HCT116 (cell line): Measurements from ENCODE around the gene SCTR. TPM values are rescaled to one million over a fixed set of nuclear protein-coding genes. Genes with fewer than 3 reads are reported as not detected.

Experiments used
- ATAC-seq: fragments of 200-7000 bp; cut with Tn5 transposase; 2 replicates; pipeline ENCODE4 v1.9.1; 2020; ENCODE audit warnings: mild to moderate bottlenecking, moderate library complexity
- BruUV-seq: library from RNA; stranded (reverse); fragments of 400-500 nt; replicated peaks from 2 replicates; lab custom pipeline; 2021; lab: Mats Ljungman, UMichigan
- CTCF ChIA-PET: fragments of 300-600 bp; sonication (Branson Sonifier 250); formaldehyde crosslinking; loops from one replicate; lab custom pipeline; 2021; ENCODE audit warnings: antibody characterized with exemption; lab: Charles Lee
- POLR2A ChIA-PET: fragments of 300-600, 350-600 bp; sonication (Branson Sonifier 250); formaldehyde crosslinking; loops from one replicate; lab custom pipeline; 2021; ENCODE audit warnings: antibody characterized with exemption; lab: Charles Lee
- RAD21 ChIA-PET, 2 experiments: fragments of 300-600 bp; sonication (Branson Sonifier 250); formaldehyde crosslinking; loops; one replicate each; lab custom pipeline; 2023; ENCODE audit warnings: low total read pairs in 2 of 2; ENCODE audit not compliant: uncharacterized antibody in 2 of 2, unreplicated experiment in 2 of 2, low non-redundant PET in 1 of 2; lab: Charles Lee
- DNase-seq: peaks from one replicate; pipeline ENCODE4 v3.0.0-alpha.2; 2010; ENCODE audit warnings: low read depth, low spot score
- H2AFZ ChIP-seq: fragments of 200-600 bp; shearing (Covaris generic), sonication (generic); 2 replicates; pipeline ENCODE4 v1.6.1; 2017; ENCODE audit warnings: low read depth, mixed run types, mixed read lengths, antibody characterized with exemption, low read length; ENCODE audit not compliant: poor library complexity, severe bottlenecking
- H3K27ac ChIP-seq: 2 replicates; pipeline ENCODE4 v1.5.1; 2012; ENCODE audit warnings: low read depth, low read length
- H3K27me3 ChIP-seq: fragments of 200-600 bp; sonication (generic); 2 replicates; pipeline ENCODE4 v1.6.1; 2016; ENCODE audit warnings: mixed run types, low read length, mixed read lengths; ENCODE audit not compliant: insufficient read depth
- H3K36me3 ChIP-seq, 2 experiments: fragments of 200-500 bp in 1 of 2; fragments of 200-600 bp in 1 of 2; sonication (Bioruptor generic) in 1 of 2; sonication (generic) in 1 of 2; 2 replicates each; pipeline versions ENCODE4 v1.5.1 to v1.6.1; 2014 to 2016; ENCODE audit warnings: low read length in 2 of 2, inconsistent platforms in 1 of 2, mixed read lengths in 1 of 2, mixed run types in 1 of 2; ENCODE audit not compliant: insufficient read depth in 2 of 2, control insufficient read depth in 1 of 2
- H3K4me1 ChIP-seq, 2 experiments: fragments of 200-600 bp in 1 of 2; sonication (generic) in 1 of 2; 2 replicates each; pipeline versions ENCODE4 v1.5.1 to v1.6.1; 2012 to 2017; ENCODE audit warnings: low read length in 2 of 2, inconsistent platforms in 1 of 2, mild to moderate bottlenecking in 1 of 2, mixed read lengths in 1 of 2, mixed run types in 1 of 2, moderate library complexity in 1 of 2; ENCODE audit not compliant: insufficient read depth in 2 of 2, control insufficient read depth in 1 of 2
- H3K4me2 ChIP-seq: fragments of 200-600 bp; sonication (generic); 2 replicates; pipeline ENCODE4 v1.6.1; 2017; ENCODE audit warnings: mixed run types, low read length, mixed read lengths
- H3K4me3 ChIP-seq, 2 experiments: fragments of 200-600 bp in 1 of 2; sonication (generic) in 1 of 2; replicated peaks in 1 of 2; 2 replicates each; pipeline ENCODE4 v1.5.1; 2011 to 2016; ENCODE audit warnings: low read length in 2 of 2, control low read depth in 1 of 2, low read depth in 1 of 2, mild to moderate bottlenecking in 1 of 2, mixed read lengths in 1 of 2, mixed run types in 1 of 2
- H3K79me2 ChIP-seq: fragments of 200-600 bp; sonication (generic); 2 replicates; pipeline ENCODE4 v1.6.1; 2017; ENCODE audit warnings: mild to moderate bottlenecking, mixed run types, low read length, moderate library complexity, mixed read lengths; ENCODE audit not compliant: insufficient read depth
- H3K9ac ChIP-seq: fragments of 200-600 bp; sonication (generic); 2 replicates; pipeline ENCODE4 v1.6.1; 2016; ENCODE audit warnings: low read length, mixed read lengths
- H3K9me2 ChIP-seq: fragments of 200-600 bp; sonication (generic), shearing (Covaris generic); 2 replicates; pipeline ENCODE4 v1.6.1; 2017; ENCODE audit warnings: mixed run types, mild to moderate bottlenecking, moderate library complexity; ENCODE audit not compliant: insufficient read depth
- H3K9me3 ChIP-seq, 2 experiments: fragments of 200-500 bp in 1 of 2; fragments of 200-600 bp in 1 of 2; sonication (Bioruptor generic) in 1 of 2; sonication (generic) in 1 of 2; 2 replicates each; pipeline ENCODE4 v1.6.1; 2014 to 2017; ENCODE audit warnings: low read length in 2 of 2, mixed read lengths in 2 of 2, inconsistent platforms in 1 of 2, low read depth in 1 of 2, mild to moderate bottlenecking in 1 of 2, mixed run types in 1 of 2, moderate library complexity in 1 of 2; ENCODE audit not compliant: control insufficient read depth in 1 of 2, insufficient read depth in 1 of 2
- H4K20me1 ChIP-seq: fragments of 200-600 bp; sonication (generic), shearing (Covaris generic); 2 replicates; pipeline ENCODE4 v1.6.1; 2017; ENCODE audit warnings: mixed run types, mild to moderate bottlenecking, moderate library complexity; ENCODE audit not compliant: insufficient read depth
- ATF3 ChIP-seq: IDR thresholded peaks from 2 replicates; pipeline ENCODE4 v1.6.1; 2012
- CBX3 ChIP-seq: IDR thresholded peaks from 2 replicates; pipeline ENCODE4 v1.6.1; 2012; ENCODE audit warnings: low read depth
- EZH2 ChIP-seq: fragments of 200-600 bp; sonication (generic); IDR thresholded peaks from 2 replicates; pipeline ENCODE4 v1.6.1; 2017; ENCODE audit warnings: antibody characterized with exemption, mixed run types
- EZH2phosphoT487 ChIP-seq: fragments of 200-600 bp; IDR thresholded peaks from 2 replicates; pipeline ENCODE4 v1.6.1; 2018; ENCODE audit warnings: antibody characterized with exemption, borderline replicate concordance
- POLR2A ChIP-seq: IDR thresholded peaks from 2 replicates; pipeline ENCODE4 v1.7.0; 2011; ENCODE audit warnings: borderline replicate concordance; ENCODE audit not compliant: insufficient read depth, insufficient read length; ENCODE audit errors: extremely low read depth
- POLR2AphosphoS5 ChIP-seq: IDR thresholded peaks from 2 replicates; pipeline ENCODE4 v1.6.1; 2011; ENCODE audit warnings: mild to moderate bottlenecking, low read depth, low read length, moderate library complexity
- RAD21 ChIP-seq: IDR thresholded peaks from 2 replicates; pipeline ENCODE4 v1.6.1; 2012; ENCODE audit warnings: low read depth, mild to moderate bottlenecking
- REST ChIP-seq: IDR thresholded peaks from 2 replicates; pipeline ENCODE4 v1.6.1; 2012; ENCODE audit warnings: low read depth
- SRF ChIP-seq: IDR thresholded peaks from 2 replicates; pipeline ENCODE4 v1.6.1; 2012; ENCODE audit warnings: low read depth
- TCF7L2 ChIP-seq: IDR thresholded peaks from 2 replicates; pipeline ENCODE4 v1.7.0; 2011; ENCODE audit warnings: borderline replicate concordance, inconsistent platforms; ENCODE audit not compliant: insufficient read depth, insufficient read length; ENCODE audit errors: extremely low read depth
- ZNF274 ChIP-seq: fragments of 200-500 bp; sonication (Bioruptor generic); IDR thresholded peaks from 2 replicates; pipeline ENCODE4 v1.6.1; 2014; ENCODE audit warnings: mild to moderate bottlenecking, low read depth, low read length, inconsistent platforms
- intact Hi-C: fragments of 100-400 bp; cut with micrococcal nuclease; formaldehyde crosslinking; loops from 2 replicates; pipeline ENCODE4 v1.10.0; 2022
- total RNA-seq: library from RNA; stranded (reverse); gene quantifications from one replicate; pipeline ENCODE4 v1.2.1, GENCODE V29; 2021; ENCODE audit not compliant: unreplicated experiment
- TF ChIP-seq, protein P1 (sequence below): IDR thresholded peaks from 2 replicates; pipeline ENCODE4 v1.6.1; 2011; ENCODE audit warnings: mild to moderate bottlenecking, low read length, moderate library complexity; ENCODE audit not compliant: insufficient replicate concordance; ENCODE audit errors: extremely low read depth
- TF ChIP-seq, protein P2 (sequence below), 3 experiments: fragments of 200-600 bp in 1 of 3; sonication (generic) in 1 of 3; IDR thresholded peaks in 2 of 3; conservative IDR thresholded peaks in 1 of 3; 2 replicates each; pipeline ENCODE4 v1.5.1; 2012 to 2017; ENCODE audit warnings: low read depth in 2 of 3, low read length in 2 of 3, antibody characterized with exemption in 1 of 3, borderline replicate concordance in 1 of 3, control low read depth in 1 of 3, mild to moderate bottlenecking in 1 of 3, mixed read lengths in 1 of 3, mixed run types in 1 of 3, moderate library complexity in 1 of 3; ENCODE audit not compliant: insufficient read depth in 1 of 3

The SCTR gene
- total RNA-seq, 1 experiment from 2014 or later = not detected

DNA sequence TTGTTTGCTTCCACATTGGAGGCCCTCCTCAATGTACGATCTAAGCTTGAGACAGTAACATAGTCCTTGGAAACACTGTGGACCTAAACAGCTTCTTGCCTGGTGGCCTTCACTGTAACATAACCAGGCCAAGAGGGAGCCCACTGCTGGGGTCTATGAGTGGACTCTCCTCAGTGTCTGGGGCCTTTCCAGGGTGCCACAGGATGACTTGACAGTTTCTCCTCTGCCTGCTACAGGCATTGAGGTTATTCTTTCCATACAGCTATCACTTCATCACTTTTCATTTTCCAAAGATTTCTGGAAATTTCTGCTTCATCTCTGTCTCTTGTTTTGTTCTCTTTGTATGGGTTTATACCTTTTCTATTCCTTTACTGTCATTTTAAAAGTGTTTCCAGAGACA, 11.3 kb downstream of the SCTR start:
- no TSS peak for BruUV-seq
- TF ChIP-seq CBX3 (no peak), POLR2A (no peak), ATF3 (no peak), EZH2phosphoT487 (no peak), SRF (no peak), RAD21 (no peak), TCF7L2 (no peak), EZH2 (no peak), ZNF274 (no peak), POLR2AphosphoS5 (no peak), REST (no peak)
- TF ChIP-seq, protein P1, sequence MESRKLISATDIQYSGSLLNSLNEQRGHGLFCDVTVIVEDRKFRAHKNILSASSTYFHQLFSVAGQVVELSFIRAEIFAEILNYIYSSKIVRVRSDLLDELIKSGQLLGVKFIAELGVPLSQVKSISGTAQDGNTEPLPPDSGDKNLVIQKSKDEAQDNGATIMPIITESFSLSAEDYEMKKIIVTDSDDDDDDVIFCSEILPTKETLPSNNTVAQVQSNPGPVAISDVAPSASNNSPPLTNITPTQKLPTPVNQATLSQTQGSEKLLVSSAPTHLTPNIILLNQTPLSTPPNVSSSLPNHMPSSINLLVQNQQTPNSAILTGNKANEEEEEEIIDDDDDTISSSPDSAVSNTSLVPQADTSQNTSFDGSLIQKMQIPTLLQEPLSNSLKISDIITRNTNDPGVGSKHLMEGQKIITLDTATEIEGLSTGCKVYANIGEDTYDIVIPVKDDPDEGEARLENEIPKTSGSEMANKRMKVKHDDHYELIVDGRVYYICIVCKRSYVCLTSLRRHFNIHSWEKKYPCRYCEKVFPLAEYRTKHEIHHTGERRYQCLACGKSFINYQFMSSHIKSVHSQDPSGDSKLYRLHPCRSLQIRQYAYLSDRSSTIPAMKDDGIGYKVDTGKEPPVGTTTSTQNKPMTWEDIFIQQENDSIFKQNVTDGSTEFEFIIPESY = no peak
- TF ChIP-seq, protein P2, sequence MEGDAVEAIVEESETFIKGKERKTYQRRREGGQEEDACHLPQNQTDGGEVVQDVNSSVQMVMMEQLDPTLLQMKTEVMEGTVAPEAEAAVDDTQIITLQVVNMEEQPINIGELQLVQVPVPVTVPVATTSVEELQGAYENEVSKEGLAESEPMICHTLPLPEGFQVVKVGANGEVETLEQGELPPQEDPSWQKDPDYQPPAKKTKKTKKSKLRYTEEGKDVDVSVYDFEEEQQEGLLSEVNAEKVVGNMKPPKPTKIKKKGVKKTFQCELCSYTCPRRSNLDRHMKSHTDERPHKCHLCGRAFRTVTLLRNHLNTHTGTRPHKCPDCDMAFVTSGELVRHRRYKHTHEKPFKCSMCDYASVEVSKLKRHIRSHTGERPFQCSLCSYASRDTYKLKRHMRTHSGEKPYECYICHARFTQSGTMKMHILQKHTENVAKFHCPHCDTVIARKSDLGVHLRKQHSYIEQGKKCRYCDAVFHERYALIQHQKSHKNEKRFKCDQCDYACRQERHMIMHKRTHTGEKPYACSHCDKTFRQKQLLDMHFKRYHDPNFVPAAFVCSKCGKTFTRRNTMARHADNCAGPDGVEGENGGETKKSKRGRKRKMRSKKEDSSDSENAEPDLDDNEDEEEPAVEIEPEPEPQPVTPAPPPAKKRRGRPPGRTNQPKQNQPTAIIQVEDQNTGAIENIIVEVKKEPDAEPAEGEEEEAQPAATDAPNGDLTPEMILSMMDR (IDR thresholded peaks at IDR 0.05 in 2 of 3, conservative IDR thresholded peaks at IDR 0.05 in 1 of 3; ENCODE audit: borderline replicate concordance in 1 of 3, insufficient read depth in 1 of 3, low read depth in 2 of 3, low read length in 2 of 3) = no peak
- TF ChIP-seq, all 23 proteins: peak for 0
- intact Hi-C loops = no loop called here
- Histone ChIP-seq H3K4me1 (no peaks in the 10 kb centered on the region), H3K4me3 (no peak overlapping the region), H2AFZ (no peak overlapping the region), H3K9me2 (no peaks in the 10 kb centered on the region), H3K27me3 (no peaks in the 10 kb centered on the region), H3K9me3 (no peaks in the 10 kb centered on the region), H3K9ac (no peak overlapping the region), H3K4me2 (no peak overlapping the region), H3K36me3 (no peaks in the 10 kb centered on the region), H3K27ac (no peak overlapping the region), H4K20me1 (no peaks in the 10 kb centered on the region), H3K79me2 (no peaks in the 10 kb centered on the region)
- ATAC-seq = no peak
- POLR2A ChIA-PET = no interaction called here
- RAD21 ChIA-PET = no interaction called here
- no peak for DNase-seq
- CTCF ChIA-PET = no interaction called here
